Endothelial cell of umbilical vein (primary cell): ENCODE measurements around the gene EXOC1.

ENCODE experiments used
- POLR2A ChIP-seq: IDR thresholded peaks from 2 replicates; pipeline ENCODE4 v1.6.1; 2012; ENCODE audit warnings: low read depth, mild to moderate bottlenecking, control low read depth, low read length
- POLR2AphosphoS5 ChIP-seq: IDR thresholded peaks from 2 replicates; pipeline ENCODE4 v1.6.1; 2012; ENCODE audit warnings: low read depth, mild to moderate bottlenecking, control low read depth, low read length, moderate library complexity; ENCODE audit not compliant: insufficient read depth
- TF ChIP-seq, protein P1 (sequence below), 2 donors: IDR thresholded peaks; 1 replicate in 1 of 2; 2 replicates in 1 of 2; pipeline ENCODE4 v1.5.1; 2011; ENCODE audit warnings: low read length in 2 of 2, mild to moderate bottlenecking in 2 of 2, moderate library complexity in 2 of 2, control low read depth in 1 of 2, inconsistent platforms in 1 of 2, low read depth in 1 of 2; ENCODE audit not compliant: insufficient read depth in 1 of 2; ENCODE audit errors: extremely low read depth in 1 of 2

DNA sequence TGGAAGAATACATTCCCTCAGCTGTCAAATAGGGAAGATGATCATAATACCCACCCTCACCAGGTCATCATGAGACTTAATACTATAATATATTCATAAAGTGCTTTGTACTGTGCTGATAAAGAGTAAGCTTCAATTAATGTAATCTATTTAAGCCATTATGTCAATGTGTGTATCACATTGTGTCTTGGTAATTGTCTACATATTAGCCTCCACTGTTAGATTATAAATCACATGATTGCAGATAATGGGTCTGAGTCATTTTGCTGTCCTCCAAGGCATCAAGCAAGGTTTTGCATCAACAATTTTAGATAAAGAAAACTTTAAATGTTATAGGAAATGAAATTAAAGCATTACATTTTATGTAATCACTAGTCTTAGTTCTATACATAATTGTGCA is 50.1 kb downstream of the EXOC1 start:
- TF ChIP-seq, protein P1, sequence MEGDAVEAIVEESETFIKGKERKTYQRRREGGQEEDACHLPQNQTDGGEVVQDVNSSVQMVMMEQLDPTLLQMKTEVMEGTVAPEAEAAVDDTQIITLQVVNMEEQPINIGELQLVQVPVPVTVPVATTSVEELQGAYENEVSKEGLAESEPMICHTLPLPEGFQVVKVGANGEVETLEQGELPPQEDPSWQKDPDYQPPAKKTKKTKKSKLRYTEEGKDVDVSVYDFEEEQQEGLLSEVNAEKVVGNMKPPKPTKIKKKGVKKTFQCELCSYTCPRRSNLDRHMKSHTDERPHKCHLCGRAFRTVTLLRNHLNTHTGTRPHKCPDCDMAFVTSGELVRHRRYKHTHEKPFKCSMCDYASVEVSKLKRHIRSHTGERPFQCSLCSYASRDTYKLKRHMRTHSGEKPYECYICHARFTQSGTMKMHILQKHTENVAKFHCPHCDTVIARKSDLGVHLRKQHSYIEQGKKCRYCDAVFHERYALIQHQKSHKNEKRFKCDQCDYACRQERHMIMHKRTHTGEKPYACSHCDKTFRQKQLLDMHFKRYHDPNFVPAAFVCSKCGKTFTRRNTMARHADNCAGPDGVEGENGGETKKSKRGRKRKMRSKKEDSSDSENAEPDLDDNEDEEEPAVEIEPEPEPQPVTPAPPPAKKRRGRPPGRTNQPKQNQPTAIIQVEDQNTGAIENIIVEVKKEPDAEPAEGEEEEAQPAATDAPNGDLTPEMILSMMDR (IDR thresholded peaks at IDR 0.05; ENCODE audit: extremely low read depth in 1 of 2, insufficient read depth in 1 of 2, low read depth in 1 of 2, low read length in 2 of 2) = no peak
- TF ChIP-seq POLR2AphosphoS5 = no peak
- TF ChIP-seq POLR2A = no peak
